GM12891 (cell line): ENCODE results near the gene FNTB.
A peak's percentile ranks its signal among the peaks of the same experiment; 100 is the strongest.

Source experiments
- DNase-seq: peaks from one replicate; pipeline ENCODE4 v3.0.0; 2011; ENCODE audit warnings: low spot score; ENCODE audit not compliant: insufficient read length
- FAIRE-seq: peaks from 2 replicates; lab custom pipeline; 2011; peaks lifted over from hg19 to GRCh38; lab: Jason Lieb, UNC
- PAX5 ChIP-seq: IDR thresholded peaks from 2 replicates; pipeline ENCODE4 v1.6.1; 2011; ENCODE audit warnings: low read length, moderate library complexity, mild to moderate bottlenecking; ENCODE audit not compliant: insufficient read depth, severe bottlenecking
- POLR2A ChIP-seq: IDR thresholded peaks from 2 replicates; pipeline ENCODE4 v1.6.1; 2011; ENCODE audit warnings: low read depth, low read length, control low read depth
- POLR2AphosphoS5 ChIP-seq: IDR thresholded peaks from 2 replicates; pipeline ENCODE4 v1.6.1; 2011; ENCODE audit warnings: low read depth, low read length, control low read depth
- POU2F2 ChIP-seq: IDR thresholded peaks from 2 replicates; pipeline ENCODE4 v1.6.1; 2011; ENCODE audit warnings: low read depth, mild to moderate bottlenecking, control low read depth, low read length, moderate library complexity
- SPI1 ChIP-seq: IDR thresholded peaks from 2 replicates; pipeline ENCODE4 v1.6.1; 2011; ENCODE audit warnings: low read depth, low read length, control low read depth
- TAF1 ChIP-seq: IDR thresholded peaks from 2 replicates; pipeline ENCODE4 v1.6.1; 2011; ENCODE audit warnings: low read depth, low read length, control low read depth

The FNTB gene

GRCh38 chr14:65092349-65092748 lies 105.7 kb downstream of the FNTB start:
- no peak for FAIRE-seq
- no peak for DNase-seq
- TF ChIP-seq TAF1: no peak
- no peak for TF ChIP-seq SPI1
- no peak for TF ChIP-seq POLR2AphosphoS5
- no peak for TF ChIP-seq POLR2A
- TF ChIP-seq POU2F2: no peak
- TF ChIP-seq PAX5: no peak

DNA sequence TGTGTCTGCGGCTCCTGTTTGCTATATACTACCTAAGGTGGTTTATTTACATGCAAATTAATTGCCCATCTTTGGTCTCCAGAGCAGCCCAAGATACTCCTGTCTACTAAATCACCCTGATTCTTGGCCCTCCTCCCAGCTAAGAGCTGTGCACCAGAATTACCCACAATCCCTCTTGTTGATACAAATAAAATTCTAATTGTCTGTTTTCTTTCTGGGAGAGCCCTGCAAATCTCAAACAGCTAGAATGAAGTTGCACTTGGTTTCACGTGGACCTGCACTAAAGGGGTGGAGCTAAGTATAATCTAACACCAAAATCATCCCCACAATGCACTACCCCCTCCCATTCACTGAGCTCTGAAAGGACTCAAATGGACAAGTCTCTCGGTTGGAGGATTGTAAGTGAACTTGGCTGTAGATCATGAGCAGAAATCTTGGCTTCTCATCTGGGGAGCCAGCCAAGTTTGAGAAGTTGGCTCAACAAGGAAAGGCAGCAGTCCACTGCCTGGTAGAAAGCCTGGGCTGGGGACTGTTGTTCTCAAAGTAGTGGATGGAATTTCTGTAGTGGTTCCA lies 109.0 kb downstream of the FNTB start:
- no peak for TF ChIP-seq PAX5
- no peak for TF ChIP-seq SPI1
- no peak for TF ChIP-seq POLR2A
- TF ChIP-seq POU2F2: no peak
- no peak for TF ChIP-seq POLR2AphosphoS5
- no peak for TF ChIP-seq TAF1
- FAIRE-seq (no peak), DNase-seq (no peak)

GRCh38 chr14:65096323-65097089 lies 109.8 kb downstream of the FNTB start:
- TF ChIP-seq SPI1: no peak
- no peak for TF ChIP-seq TAF1
- no peak for TF ChIP-seq PAX5
- no peak for TF ChIP-seq POLR2A
- TF ChIP-seq POLR2AphosphoS5: no peak
- TF ChIP-seq POU2F2: no peak
- no peak for DNase-seq
- no peak for FAIRE-seq

- no peak for FAIRE-seq
- TF ChIP-seq POLR2AphosphoS5 (no peak), POU2F2 (no peak), PAX5 (no peak), TAF1 (no peak), POLR2A (no peak), SPI1 (no peak)
- no peak for DNase-seq
Observed at GRCh38 chr14:65098586-65098985, 111.9 kb downstream of the FNTB start.

DNA sequence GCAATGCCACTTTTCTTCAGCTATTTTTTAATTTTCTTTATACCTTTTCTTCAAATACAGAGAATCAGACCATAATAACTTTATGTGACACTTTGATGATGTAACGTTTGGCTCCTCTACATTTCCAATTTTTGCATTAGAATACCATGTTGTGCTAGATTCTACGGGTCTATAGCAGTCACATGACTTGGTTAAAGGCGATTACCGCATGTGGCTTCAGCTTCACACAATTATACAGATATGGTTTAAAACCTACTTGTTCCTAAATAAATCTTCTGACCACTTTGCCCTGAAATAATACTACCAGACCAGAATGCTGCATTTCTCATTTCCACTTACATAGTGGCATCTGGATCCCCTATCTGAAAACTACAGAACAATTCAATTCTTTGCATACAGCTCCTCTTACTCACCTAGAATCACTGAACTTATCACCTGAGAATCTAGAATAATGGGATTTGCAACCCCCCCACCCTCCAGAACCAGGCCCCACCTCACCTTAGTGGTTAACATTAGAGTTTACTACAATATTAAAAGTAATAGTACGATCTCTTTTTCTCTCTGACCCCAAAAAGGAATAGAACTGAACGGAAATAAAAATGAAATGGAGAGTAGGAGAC lies 114.3 kb downstream of the FNTB start:
- TF ChIP-seq PAX5: no peak
- TF ChIP-seq POU2F2: no peak
- no peak for TF ChIP-seq SPI1
- no peak for TF ChIP-seq TAF1
- no peak for TF ChIP-seq POLR2A
- no peak for TF ChIP-seq POLR2AphosphoS5
- DNase-seq (no peak), FAIRE-seq (peak; percentile 41)

GRCh38 chr14:65101631-65102440 lies 115.1 kb downstream of the FNTB start:
- DNase-seq (no peak), FAIRE-seq (no peak)
- no peak for TF ChIP-seq TAF1
- no peak for TF ChIP-seq POU2F2
- no peak for TF ChIP-seq POLR2A
- TF ChIP-seq POLR2AphosphoS5: no peak
- TF ChIP-seq SPI1: 0 out of 2 replicates have a peak, but pooled peaks have one; percentile 1

DNA sequence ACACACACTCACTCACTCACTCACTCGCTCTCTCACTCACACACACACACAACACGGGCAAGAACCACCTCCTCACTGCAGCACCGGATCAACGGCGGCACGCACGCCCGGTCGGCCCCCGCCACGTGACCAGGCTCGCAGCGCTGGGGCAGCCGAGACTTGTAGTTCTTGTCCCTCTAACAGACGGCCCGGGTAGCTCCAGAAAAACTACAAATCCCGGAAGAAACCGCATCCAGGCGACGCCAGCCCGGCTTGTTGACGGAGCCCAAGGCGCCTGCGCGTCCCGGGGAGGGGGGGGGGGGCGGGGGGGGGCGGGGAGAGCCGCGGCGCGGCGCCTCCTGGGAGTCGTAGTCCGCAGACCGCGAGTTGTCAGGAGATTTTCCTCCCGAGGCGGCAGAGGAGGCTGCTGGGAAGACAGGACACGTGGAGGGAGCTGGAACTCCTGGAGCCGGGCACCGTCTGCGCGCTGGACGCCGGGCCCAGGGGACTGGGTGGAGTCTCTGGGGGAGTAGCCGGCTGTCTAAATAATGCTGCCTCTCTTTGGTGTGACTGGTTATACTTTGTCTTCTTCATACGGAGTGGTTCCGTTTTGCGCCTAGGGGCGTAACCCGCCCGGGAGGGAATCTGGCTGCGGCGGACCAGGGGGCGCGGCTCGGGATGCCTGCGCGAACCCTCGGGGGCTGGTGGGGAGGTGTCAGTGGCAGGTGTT lies 115.9 kb downstream of the FNTB start, which contains the start of gene MAX:
Gene MAX (minus strand): TSS at position 77 of the 709 bp plus-strand sequence. CDS start 178 bp downstream, outside the sequence.
- FAIRE-seq (peak; percentile 99), DNase-seq (peak; percentile 91)
- TF ChIP-seq POLR2AphosphoS5 (peak; percentile 75), PAX5 (peak; percentile 13), TAF1 (peak; percentile 77), POU2F2 (peak; percentile 83), SPI1 (no peak), POLR2A (peak; percentile 62; the same call in 1 of the 2 replicates)

DNA sequence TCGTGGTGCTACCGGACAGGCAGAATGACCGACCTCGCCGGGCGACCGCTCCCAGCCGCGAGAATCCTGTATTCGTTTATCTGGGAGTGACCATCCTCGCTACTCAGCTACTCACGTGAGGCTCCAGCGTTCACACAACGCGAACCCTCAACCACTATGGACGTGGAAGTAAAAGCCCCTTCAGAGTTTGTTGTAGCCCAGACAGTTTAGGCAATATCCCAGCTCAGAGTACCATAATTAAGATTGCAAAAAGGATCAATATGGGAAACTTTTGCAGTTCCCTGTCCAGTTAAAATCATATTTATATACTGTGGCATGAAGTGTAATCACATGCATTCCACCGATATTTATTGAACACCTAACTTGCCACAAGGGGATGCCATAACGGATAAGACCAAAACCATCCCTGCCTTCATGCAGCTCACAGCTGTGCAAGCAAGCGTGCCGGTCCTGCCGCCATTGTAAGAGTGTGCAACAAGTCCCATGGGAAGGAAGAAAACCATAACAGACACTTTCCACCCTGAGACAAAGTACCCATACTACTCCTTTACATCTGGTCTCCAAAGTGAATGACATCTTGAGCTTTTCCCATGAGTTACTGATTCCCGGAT lies 116.6 kb downstream of the FNTB start:
- no peak for FAIRE-seq
- DNase-seq: no peak
- TF ChIP-seq PAX5: peak; percentile 47
- no peak for TF ChIP-seq TAF1
